Right lobe of liver (tissue), 6 donors: Measurements from ENCODE around the gene HNRNPU. TPM values are rescaled to one million over a fixed set of nuclear protein-coding genes. Genes with fewer than 3 reads are reported as not detected.

Experiments
- ATAC-seq, 4 donors: fragments of 200-7000 bp; cut with Tn5 transposase; one replicate each; pipeline ENCODE4 v1.9.1; 2020; ENCODE audit warnings: mild to moderate bottlenecking in 4 of 4, moderate library complexity in 4 of 4
- DNase-seq, 3 donors: peaks; one replicate each; pipeline ENCODE4 v3.0.0-alpha.2; 2020
- H3K27ac ChIP-seq, 3 donors: fragments of 200-600 bp; one replicate each; pipeline ENCODE4 v1.8.0; 2022
- H3K27me3 ChIP-seq, 2 donors: fragments of 200-600 bp; one replicate each; pipeline ENCODE4 v1.8.0; 2022
- H3K36me3 ChIP-seq, 4 donors: fragments of 200-600 bp; sonication (generic) in 1 of 4; one replicate each; pipeline versions ENCODE4 v1.5.1 to v1.8.0; 2017 to 2022; ENCODE audit warnings: control low read depth in 1 of 4
- H3K4me1 ChIP-seq, 4 donors: fragments of 200-600 bp; sonication (generic) in 1 of 4; one replicate each; pipeline versions ENCODE4 v1.5.1 to v1.8.0; 2017 to 2022; ENCODE audit warnings: control low read depth in 1 of 4
- H3K4me3 ChIP-seq, 3 donors: fragments of 200-600 bp; one replicate each; pipeline ENCODE4 v1.8.0; 2022
- H3K9me3 ChIP-seq, 4 donors: fragments of 200-600 bp; sonication (generic) in 1 of 4; one replicate each; pipeline versions ENCODE4 v1.5.1 to v1.8.0; 2017 to 2022; ENCODE audit warnings: control low read depth in 1 of 4
- POLR2A ChIP-seq: fragments of 450-650 bp; IDR thresholded peaks from one replicate; pipeline ENCODE4 v1.6.1; 2017; ENCODE audit warnings: antibody characterized with exemption, mild to moderate bottlenecking
- WGBS: methylation state at CpG from one replicate; pipeline ENCODE4 v1.1.6; 2018; ENCODE audit warnings: low coverage, low lambda C conversion rate; ENCODE audit not compliant: insufficient coverage; ENCODE audit errors: missing lambda C conversion rate; 5-methylcytosine and 5-hydroxymethylcytosine counted together
- intact Hi-C, 2 donors: fragments of 100-400 bp; cut with DNase I; formaldehyde crosslinking; loops; one replicate each; pipeline versions ENCODE4 v1.11.2 to v1.14.1; 2022
- total RNA-seq, 6 experiments: library from RNA; depleted of rRNA in 2 of 6; stranded (reverse); fragments of >200 nt in 2 of 6; fragmentation: NEBNext Ultra II Directional in 3 of 6; extraction: Animal tissue kit (Norgen Biotek cat#: 25700) in 3 of 6; gene quantifications; one replicate each; pipeline versions ENCODE4 v1.1.0 to v1.2.4, GENCODE V29; 2016 to 2023
- TF ChIP-seq, protein P1 (sequence below), 4 donors: fragments of 200-600 bp in 3 of 4; fragments of 450-650 bp in 1 of 4; IDR thresholded peaks; one replicate each; pipeline versions ENCODE4 v1.5.1 to v1.8.0; 2016 to 2022; ENCODE audit warnings: antibody characterized with exemption in 4 of 4, mild to moderate bottlenecking in 2 of 4
- donor health status: DM: no; HTN: yes; CAD: no.
- donor health status: DM: no; HTN: no; CAD: no.
- donor health status: DM: no; HTN: no; CAD: no.
- donor health status: DM: no; HTN: yes; CAD: no.
- donor health status: DM: no; HTN: yes; CAD: no.

HNRNPU gene
- total RNA-seq, 6 experiments from 2014 or later = 73.3 to 183 (median 121) TPM

DNA sequence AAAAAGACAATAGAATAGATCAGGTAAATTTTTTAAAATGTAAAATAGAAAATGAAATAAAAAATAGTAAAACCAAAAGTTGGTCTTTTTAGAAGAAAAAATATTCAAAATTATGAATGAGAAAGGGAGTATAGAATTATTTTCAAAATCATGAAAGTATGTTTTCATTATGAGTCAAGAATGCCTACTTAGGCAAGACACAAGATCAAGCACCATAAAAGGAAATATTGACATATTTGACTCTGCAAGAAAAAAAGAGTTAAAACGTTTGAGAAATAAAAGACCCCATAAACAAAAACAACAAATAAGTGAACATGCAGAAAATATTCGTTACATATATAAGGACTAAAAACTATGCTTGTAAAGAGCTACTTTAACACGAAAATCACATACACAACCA, 33.7 kb downstream of the HNRNPU start:
- no peak overlapping the region for H3K27ac ChIP-seq
- intact Hi-C loops = no loop called here
- no peak for ATAC-seq
- TF ChIP-seq POLR2A = no peak
- TF ChIP-seq, protein P1, sequence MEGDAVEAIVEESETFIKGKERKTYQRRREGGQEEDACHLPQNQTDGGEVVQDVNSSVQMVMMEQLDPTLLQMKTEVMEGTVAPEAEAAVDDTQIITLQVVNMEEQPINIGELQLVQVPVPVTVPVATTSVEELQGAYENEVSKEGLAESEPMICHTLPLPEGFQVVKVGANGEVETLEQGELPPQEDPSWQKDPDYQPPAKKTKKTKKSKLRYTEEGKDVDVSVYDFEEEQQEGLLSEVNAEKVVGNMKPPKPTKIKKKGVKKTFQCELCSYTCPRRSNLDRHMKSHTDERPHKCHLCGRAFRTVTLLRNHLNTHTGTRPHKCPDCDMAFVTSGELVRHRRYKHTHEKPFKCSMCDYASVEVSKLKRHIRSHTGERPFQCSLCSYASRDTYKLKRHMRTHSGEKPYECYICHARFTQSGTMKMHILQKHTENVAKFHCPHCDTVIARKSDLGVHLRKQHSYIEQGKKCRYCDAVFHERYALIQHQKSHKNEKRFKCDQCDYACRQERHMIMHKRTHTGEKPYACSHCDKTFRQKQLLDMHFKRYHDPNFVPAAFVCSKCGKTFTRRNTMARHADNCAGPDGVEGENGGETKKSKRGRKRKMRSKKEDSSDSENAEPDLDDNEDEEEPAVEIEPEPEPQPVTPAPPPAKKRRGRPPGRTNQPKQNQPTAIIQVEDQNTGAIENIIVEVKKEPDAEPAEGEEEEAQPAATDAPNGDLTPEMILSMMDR (IDR thresholded peaks at IDR 0.05) = no peak
- H3K4me3 ChIP-seq = no peak overlapping the region
- WGBS = 82% methylated on average over 3 of the region's 3 CpGs
- no peaks in the 10 kb centered on the region for H3K9me3 ChIP-seq
- no peak for DNase-seq
- H3K36me3 ChIP-seq = no peaks in the 10 kb centered on the region
- H3K27me3 ChIP-seq = no peaks in the 10 kb centered on the region
- peaks cover 0 to 4% (median 0%) of the 10 kb centered on the region in 4 donors for H3K4me1 ChIP-seq

DNA sequence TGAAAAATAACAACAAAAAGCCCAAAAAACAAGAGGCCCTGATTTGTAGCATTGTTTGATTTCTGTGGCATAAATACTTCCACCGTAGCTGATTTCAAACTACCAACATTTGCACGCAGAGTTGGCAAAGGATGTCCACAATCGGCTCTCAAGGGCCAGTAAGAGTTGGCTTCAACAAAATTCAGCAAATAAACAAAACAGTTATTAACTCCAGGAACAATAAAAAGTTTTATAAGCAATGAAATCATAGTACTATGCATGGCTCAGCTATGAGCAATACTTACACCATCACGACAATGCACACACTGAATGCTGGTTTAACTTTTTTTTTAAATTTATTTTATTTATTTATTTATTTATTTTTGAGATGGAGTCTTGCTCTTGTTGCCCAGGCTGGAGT, 37.6 kb downstream of the HNRNPU start:
- Histone ChIP-seq H3K36me3 (no peaks in the 10 kb centered on the region), H3K27me3 (no peaks in the 10 kb centered on the region), H3K4me3 (no peak overlapping the region), H3K27ac (no peak overlapping the region), H3K9me3 (no peaks in the 10 kb centered on the region), H3K4me1 (no peaks in the 10 kb centered on the region)
- intact Hi-C loops = no loop called here
- no peak for ATAC-seq
- DNase-seq = no peak
- 85% methylated on average over 4 of the region's 4 CpGs for WGBS
- TF ChIP-seq POLR2A = no peak
- TF ChIP-seq, protein P1 (IDR thresholded peaks at IDR 0.05) = no peak

DNA sequence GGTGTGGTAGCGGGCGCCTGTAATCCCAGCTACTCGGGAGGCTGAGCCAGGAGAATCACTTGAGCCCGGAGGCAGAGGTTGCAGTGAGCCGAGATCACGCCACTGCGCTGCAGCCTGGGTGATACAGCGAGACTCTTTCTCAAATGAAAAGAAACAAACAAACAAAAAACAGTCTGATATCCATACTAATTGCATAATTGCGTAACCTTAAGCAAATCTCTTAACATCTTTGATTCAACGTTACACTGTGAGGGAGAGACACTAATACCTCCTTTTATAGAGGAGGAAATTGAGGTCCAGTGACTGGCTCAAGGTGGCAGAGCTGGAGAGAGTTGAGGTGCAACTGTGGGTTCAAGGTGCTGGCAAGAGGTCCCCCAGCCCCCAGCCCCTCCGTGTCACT, 41.5 kb downstream of the HNRNPU start:
- Histone ChIP-seq H3K27me3 (no peaks in the 10 kb centered on the region), H3K27ac (no peak overlapping the region), H3K4me3 (no peak overlapping the region), H3K4me1 (no peaks in the 10 kb centered on the region), H3K36me3 (no peaks in the 10 kb centered on the region), H3K9me3 (no peaks in the 10 kb centered on the region)
- TF ChIP-seq, protein P1 (IDR thresholded peaks at IDR 0.05) = no peak
- TF ChIP-seq POLR2A = no peak
- WGBS = 77% methylated on average over 8 of the region's 11 CpGs
- intact Hi-C loops = no loop called here
- ATAC-seq (no peak), DNase-seq (no peak)

DNA sequence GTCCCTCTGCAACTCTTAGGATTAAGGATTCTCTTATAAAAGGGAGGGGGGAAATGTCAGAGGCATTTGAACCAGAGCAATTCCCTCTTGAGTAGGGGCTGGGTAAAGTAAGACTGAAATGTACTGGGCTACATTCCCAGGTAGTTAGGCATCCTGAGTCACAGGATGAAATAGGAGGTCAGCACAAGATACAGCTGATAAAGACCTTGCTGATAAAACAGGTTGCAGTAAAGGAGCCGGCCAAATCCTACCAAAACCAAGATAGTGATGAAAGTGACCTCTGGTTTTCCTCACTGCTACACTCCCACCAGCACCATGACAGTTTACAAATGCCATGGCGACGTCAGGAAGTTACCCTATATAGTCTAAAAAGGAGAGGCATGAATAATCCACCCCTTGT, 43.2 kb downstream of the HNRNPU start:
- no peak for DNase-seq
- TF ChIP-seq, protein P1 (IDR thresholded peaks at IDR 0.05) = no peak
- TF ChIP-seq POLR2A = no peak

DNA sequence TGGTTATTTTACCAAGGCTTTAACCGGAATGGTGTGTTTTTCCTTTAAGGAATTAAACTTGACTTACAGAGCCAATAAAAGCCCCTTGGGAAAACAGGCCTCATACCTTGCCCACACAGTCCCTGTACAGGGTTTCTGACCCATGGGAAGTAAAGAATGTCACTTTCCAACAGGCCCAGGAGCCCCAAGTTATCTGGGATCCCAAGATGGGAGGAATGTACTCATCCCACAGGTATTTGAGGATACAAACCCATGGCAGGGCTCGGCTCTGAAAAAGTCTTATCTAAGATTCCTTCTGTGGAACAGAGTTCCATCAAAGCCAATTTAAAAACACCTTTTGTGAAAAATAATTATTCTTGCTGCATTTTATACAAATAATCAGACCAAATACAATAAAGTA, 44.2 kb downstream of the HNRNPU start:
- no peak for DNase-seq
- intact Hi-C loops = no loop called here
- WGBS = 78% methylated on average over 2 of the region's 2 CpGs

More for the DNA sequence above, 43.2 kb downstream of the HNRNPU start:
- H3K9me3 ChIP-seq = no peaks in the 10 kb centered on the region
- no peaks in the 10 kb centered on the region for H3K27me3 ChIP-seq
- intact Hi-C loops = no loop called here
- no peak for ATAC-seq
- H3K4me3 ChIP-seq = no peak overlapping the region
- H3K27ac ChIP-seq = no peak overlapping the region
- no peaks in the 10 kb centered on the region for H3K36me3 ChIP-seq
- H3K4me1 ChIP-seq = no peaks in the 10 kb centered on the region
- WGBS = 67% methylated on average over 3 of the region's 3 CpGs

More for the DNA sequence above, 44.2 kb downstream of the HNRNPU start:
- no peak for TF ChIP-seq POLR2A
- Histone ChIP-seq H3K4me1 (no peaks in the 10 kb centered on the region), H3K9me3 (no peaks in the 10 kb centered on the region), H3K36me3 (no peaks in the 10 kb centered on the region), H3K27ac (no peak overlapping the region), H3K27me3 (no peaks in the 10 kb centered on the region), H3K4me3 (no peak overlapping the region)
- no peak for ATAC-seq
